Measurements from ENCODE around the gene AHCTF1. TPM values are rescaled to one million over a fixed set of nuclear protein-coding genes. Genes with fewer than 3 reads are reported as not detected.

AHCTF1 gene
- total and polyA plus RNA-seq, 2 experiments from 2014 or later = 7.6 to 19.5 TPM

- H2AFZ ChIP-seq = no peak overlapping the region
- H3K9ac ChIP-seq = no peak overlapping the region
- H3K9me3 ChIP-seq (ENCODE audit: low read depth) = no peaks in the 10 kb centered on the region
- in situ Hi-C loops (cut with MboI) = no loop called here
- H3K4me3 ChIP-seq = no peak overlapping the region
- H3K4me1 ChIP-seq (ENCODE audit: insufficient read depth) = no peaks in the 10 kb centered on the region
- H4K20me1 ChIP-seq (ENCODE audit: insufficient read depth) = no peaks in the 10 kb centered on the region
- no peaks in the 10 kb centered on the region for H3K9me2 ChIP-seq (ENCODE audit: insufficient read depth)
- whole genome bisulfite sequencing, 2 experiments (ENCODE audit: low coverage in 1 of 2, low lambda C conversion rate in 2 of 2, missing lambda C conversion rate in 2 of 2) = 82 to 88% methylated on average over 10 of the region's 10 CpGs
- no peak overlapping the region for H3K4me2 ChIP-seq (ENCODE audit: unreplicated experiment)
- no peak for DNase-seq
- no peaks in the 10 kb centered on the region for H3F3A ChIP-seq (ENCODE audit: insufficient read depth)
- no peaks in the 10 kb centered on the region for H3K36me3 ChIP-seq (ENCODE audit: low read depth)
- TF ChIP-seq EZH2phosphoT487 (IDR thresholded peaks at IDR 0.05; ENCODE audit: insufficient read depth, low read depth) = no peak
- no peak for TF ChIP-seq EZH2 (IDR thresholded peaks at IDR 0.05; ENCODE audit: insufficient read depth, poor library complexity, severe bottlenecking)
- no peak overlapping the region for H3K27ac ChIP-seq
- H3K79me2 ChIP-seq (ENCODE audit: insufficient read depth) = no peaks in the 10 kb centered on the region
- peaks cover 22% of the 10 kb centered on the region for H3K27me3 ChIP-seq (replicated peaks; ENCODE audit: insufficient read depth)
These were observed 131.0 kb downstream of the AHCTF1 start for GRCh38 chr1:246800756-246801155.

- no peaks in the 10 kb centered on the region for H3K9me3 ChIP-seq (ENCODE audit: low read depth)
- no peaks in the 10 kb centered on the region for H3F3A ChIP-seq (ENCODE audit: insufficient read depth)
- H3K79me2 ChIP-seq (ENCODE audit: insufficient read depth) = no peaks in the 10 kb centered on the region
- no peak overlapping the region for H3K9ac ChIP-seq
- DNase-seq = no peak
- H4K20me1 ChIP-seq (ENCODE audit: insufficient read depth) = no peaks in the 10 kb centered on the region
- no peak for TF ChIP-seq EZH2phosphoT487 (IDR thresholded peaks at IDR 0.05; ENCODE audit: insufficient read depth, low read depth)
- TF ChIP-seq EZH2 (IDR thresholded peaks at IDR 0.05; ENCODE audit: insufficient read depth, poor library complexity, severe bottlenecking) = no peak
- no peaks in the 10 kb centered on the region for H3K36me3 ChIP-seq (ENCODE audit: low read depth)
- H3K4me2 ChIP-seq (ENCODE audit: unreplicated experiment) = no peak overlapping the region
- H3K9me2 ChIP-seq (ENCODE audit: insufficient read depth) = no peaks in the 10 kb centered on the region
- peaks cover 22% of the 10 kb centered on the region for H3K27me3 ChIP-seq (replicated peaks; ENCODE audit: insufficient read depth)
- WGBS, 2 experiments (ENCODE audit: low coverage in 1 of 2, low lambda C conversion rate in 2 of 2, missing lambda C conversion rate in 2 of 2) = 57 to 73% methylated on average over 3 of the region's 3 CpGs
- H3K4me3 ChIP-seq = no peak overlapping the region
- H2AFZ ChIP-seq = no peak overlapping the region
- peaks cover 1% of the 10 kb centered on the region; the same call in 1 of the 2 replicates for H3K4me1 ChIP-seq (ENCODE audit: insufficient read depth)
- no peak overlapping the region for H3K27ac ChIP-seq
- in situ Hi-C loops (cut with MboI) = no loop called here
These were observed 131.4 kb downstream of the AHCTF1 start for GRCh38 chr1:246800356-246800755.

DNA sequence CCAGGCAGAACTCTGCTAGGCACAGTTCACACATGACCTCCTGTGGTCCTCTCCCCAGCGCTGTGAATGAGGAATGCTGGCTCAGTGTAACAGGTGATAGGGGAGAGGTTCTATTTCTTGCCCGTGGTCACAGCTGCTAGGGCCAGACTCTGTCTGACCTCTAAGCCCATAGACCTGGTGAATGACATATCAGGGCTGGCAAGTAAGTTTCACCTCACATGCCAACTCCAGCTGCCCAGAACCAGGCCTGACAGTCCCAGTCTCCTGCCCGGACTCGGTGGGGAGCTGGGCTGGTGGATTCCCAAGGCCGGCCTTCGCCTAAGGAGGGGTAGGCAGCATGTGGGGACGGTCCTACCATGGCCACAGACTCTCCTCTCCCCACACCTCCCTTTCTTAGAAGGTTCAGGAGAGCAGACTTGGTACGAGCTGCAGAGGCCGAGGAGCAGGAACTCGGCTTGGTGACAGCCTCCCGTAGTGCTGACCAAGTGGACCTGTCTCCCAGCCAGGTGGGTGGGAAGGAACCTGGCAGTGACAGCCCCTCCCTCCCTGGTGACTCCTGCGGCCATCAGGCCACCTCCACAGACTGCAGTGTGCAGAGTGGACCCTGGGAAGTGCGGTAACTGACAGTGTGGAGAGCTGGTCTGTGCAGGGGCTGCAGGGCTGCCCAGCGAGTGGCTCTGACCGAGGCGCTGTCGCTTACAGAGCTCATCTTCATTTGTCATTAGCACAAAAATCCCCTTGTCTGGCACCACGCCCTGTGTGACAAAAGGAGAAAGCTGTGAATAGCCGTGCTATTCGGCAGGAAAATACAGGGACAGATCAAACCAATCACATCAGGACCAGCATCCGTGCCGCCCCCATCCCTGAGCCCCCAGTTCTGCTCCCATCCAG lies 132.9 kb downstream of the AHCTF1 start:
- no peaks in the 10 kb centered on the region for H3K9me2 ChIP-seq (ENCODE audit: insufficient read depth)
- TF ChIP-seq EZH2 (IDR thresholded peaks at IDR 0.05; ENCODE audit: insufficient read depth, poor library complexity, severe bottlenecking) (no peak), EZH2phosphoT487 (IDR thresholded peaks at IDR 0.05; ENCODE audit: insufficient read depth, low read depth) (no peak)
- H3K79me2 ChIP-seq (ENCODE audit: insufficient read depth) = no peaks in the 10 kb centered on the region
- peaks cover 15% of the 10 kb centered on the region for H3K27me3 ChIP-seq (replicated peaks; ENCODE audit: insufficient read depth)
- H3K4me2 ChIP-seq (ENCODE audit: unreplicated experiment) = no peak overlapping the region
- DNase-seq = no peak
- no peaks in the 10 kb centered on the region for H3K36me3 ChIP-seq (ENCODE audit: low read depth)
- H3K27ac ChIP-seq = no peak overlapping the region
- no peaks in the 10 kb centered on the region for H4K20me1 ChIP-seq (ENCODE audit: insufficient read depth)
- H3F3A ChIP-seq (ENCODE audit: insufficient read depth) = no peaks in the 10 kb centered on the region
- H3K9me3 ChIP-seq (ENCODE audit: low read depth) = no peaks in the 10 kb centered on the region
- H3K4me3 ChIP-seq = no peak overlapping the region
- WGBS, 2 experiments (ENCODE audit: low coverage in 1 of 2, low lambda C conversion rate in 2 of 2, missing lambda C conversion rate in 2 of 2) = 70 to 74% methylated on average over 22 of the region's 22 CpGs
- in situ Hi-C loops (cut with MboI) = no loop called here
- peaks cover 14% of the 10 kb centered on the region for H3K4me1 ChIP-seq (ENCODE audit: insufficient read depth)
- H3K9ac ChIP-seq = no peak overlapping the region
- no peak overlapping the region for H2AFZ ChIP-seq

GRCh38 chr1:246798107-246798506 lies 133.6 kb downstream of the AHCTF1 start:
- Histone ChIP-seq H3F3A (ENCODE audit: insufficient read depth) (no peaks in the 10 kb centered on the region), H4K20me1 (ENCODE audit: insufficient read depth) (no peaks in the 10 kb centered on the region), H3K4me2 (ENCODE audit: unreplicated experiment) (no peak overlapping the region), H3K9me3 (ENCODE audit: low read depth) (no peaks in the 10 kb centered on the region), H3K27ac (no peak overlapping the region), H3K36me3 (ENCODE audit: low read depth) (no peaks in the 10 kb centered on the region), H2AFZ (no peak overlapping the region), H3K79me2 (ENCODE audit: insufficient read depth) (no peaks in the 10 kb centered on the region), H3K9me2 (ENCODE audit: insufficient read depth) (no peaks in the 10 kb centered on the region), H3K4me1 (ENCODE audit: insufficient read depth) (peaks cover 14% of the 10 kb centered on the region), H3K4me3 (no peak overlapping the region), H3K27me3 (replicated peaks; ENCODE audit: insufficient read depth) (peaks cover 8% of the 10 kb centered on the region; the same call in 1 of the 2 replicates), H3K9ac (no peak overlapping the region)
- 54 to 66% methylated on average over 4 of the region's 4 CpGs for WGBS, 2 experiments (ENCODE audit: low coverage in 1 of 2, low lambda C conversion rate in 2 of 2, missing lambda C conversion rate in 2 of 2)
- no peak for DNase-seq
- TF ChIP-seq EZH2 (IDR thresholded peaks at IDR 0.05; ENCODE audit: insufficient read depth, poor library complexity, severe bottlenecking) = no peak
- no peak for TF ChIP-seq EZH2phosphoT487 (IDR thresholded peaks at IDR 0.05; ENCODE audit: insufficient read depth, low read depth)
- in situ Hi-C loops (cut with MboI) = no loop called here

Data from GM23248 (cell line).